PC-9 (cell line): Measurements from ENCODE around the gene EDN2. TPM values are rescaled to one million over a fixed set of nuclear protein-coding genes. Genes with fewer than 3 reads are reported as not detected.

Source experiments
- BruUV-seq: library from RNA; stranded (reverse); fragments of 400-500 nt; replicated peaks from 2 replicates; lab custom pipeline; 2021; lab: Mats Ljungman, UMichigan
- CTCF ChIA-PET: fragments of 300-600 bp; sonication (Branson Sonifier 250); formaldehyde crosslinking; loops from one replicate; lab custom pipeline; 2022; ENCODE audit warnings: antibody characterized with exemption; lab: Charles Lee
- POLR2A ChIA-PET: fragments of 300-600 bp; sonication (Branson Sonifier 250); formaldehyde crosslinking; loops from one replicate; lab custom pipeline; 2022; ENCODE audit warnings: antibody characterized with exemption; ENCODE audit not compliant: unreplicated experiment; lab: Charles Lee
- DNase-seq, 2 experiments: peaks; one replicate each; pipeline versions ENCODE4 v3.0.0 to v3.0.0-alpha.2; 2015 to 2022; ENCODE audit warnings: mixed read lengths in 1 of 2
- H2AFZ ChIP-seq: fragments of 200-600 bp; sonication (generic); 2 replicates; pipeline ENCODE4 v1.8.1; 2017; ENCODE audit warnings: antibody characterized with exemption
- H3F3A ChIP-seq: fragments of 200-600 bp; sonication (generic); 2 replicates; pipeline ENCODE4 v1.8.1; 2017; ENCODE audit warnings: antibody characterized with exemption, mild to moderate bottlenecking, low read depth; ENCODE audit not compliant: insufficient read depth
- H3K27ac ChIP-seq: fragments of 200-600 bp; sonication (generic); 2 replicates; pipeline ENCODE4 v1.6.1; 2016; ENCODE audit warnings: mixed run types
- H3K27me3 ChIP-seq: fragments of 200-600 bp; sonication (generic); 2 replicates; pipeline ENCODE4 v1.6.1; 2016; ENCODE audit warnings: low read depth, mixed run types; ENCODE audit not compliant: insufficient read depth
- H3K36me3 ChIP-seq: fragments of 200-600 bp; sonication (generic); 2 replicates; pipeline ENCODE4 v1.6.1; 2016; ENCODE audit warnings: low read depth, mixed run types
- H3K4me1 ChIP-seq: fragments of 200-600 bp; sonication (generic); replicated peaks from 2 replicates; pipeline ENCODE4 v1.6.1; 2016; ENCODE audit warnings: mixed run types; ENCODE audit not compliant: insufficient read depth
- H3K4me2 ChIP-seq: fragments of 200-600 bp; sonication (generic); 2 replicates; pipeline ENCODE4 v1.6.1; 2017; ENCODE audit warnings: mixed run types
- H3K4me3 ChIP-seq: fragments of 200-600 bp; sonication (generic); 2 replicates; pipeline ENCODE4 v1.6.1; 2016; ENCODE audit warnings: mixed run types
- H3K79me2 ChIP-seq: fragments of 200-600 bp; sonication (generic); 2 replicates; pipeline ENCODE4 v1.6.1; 2017; ENCODE audit warnings: low read depth, mixed run types
- H3K9me2 ChIP-seq: fragments of 200-600 bp; sonication (generic); 2 replicates; pipeline ENCODE4 v1.8.1; 2017; ENCODE audit warnings: mild to moderate bottlenecking; ENCODE audit not compliant: insufficient read depth
- H3K9me3 ChIP-seq: fragments of 200-600 bp; sonication (generic); 2 replicates; pipeline ENCODE4 v1.8.1; 2016; ENCODE audit warnings: low read depth; ENCODE audit not compliant: insufficient read depth
- H4K20me1 ChIP-seq: fragments of 200-600 bp; sonication (generic); 2 replicates; pipeline ENCODE4 v1.8.1; 2017; ENCODE audit not compliant: insufficient read depth
- CTCF ChIP-seq: fragments of 200-600 bp; sonication (generic); conservative IDR thresholded peaks from 2 replicates; pipeline ENCODE4 v1.6.1; 2017; ENCODE audit warnings: mixed run types, antibody characterized with exemption, mild to moderate bottlenecking, moderate library complexity
- EZH2 ChIP-seq: fragments of 200-600 bp; sonication (generic); IDR thresholded peaks from 2 replicates; pipeline ENCODE4 v1.8.0; 2017; ENCODE audit warnings: antibody characterized with exemption, low read depth
- intact Hi-C: fragments of 100-400 bp; cut with micrococcal nuclease; formaldehyde crosslinking; loops from one replicate; pipeline ENCODE4 v1.10.0; 2022; ENCODE audit not compliant: unreplicated experiment
- total RNA-seq: library from RNA; stranded (reverse); gene quantifications from 2 replicates; pipeline ENCODE4 v1.2.3, GENCODE V29; 2021

The EDN2 gene
- total RNA-seq, 1 experiment from 2014 or later, result 0.48 TPM

DNA sequence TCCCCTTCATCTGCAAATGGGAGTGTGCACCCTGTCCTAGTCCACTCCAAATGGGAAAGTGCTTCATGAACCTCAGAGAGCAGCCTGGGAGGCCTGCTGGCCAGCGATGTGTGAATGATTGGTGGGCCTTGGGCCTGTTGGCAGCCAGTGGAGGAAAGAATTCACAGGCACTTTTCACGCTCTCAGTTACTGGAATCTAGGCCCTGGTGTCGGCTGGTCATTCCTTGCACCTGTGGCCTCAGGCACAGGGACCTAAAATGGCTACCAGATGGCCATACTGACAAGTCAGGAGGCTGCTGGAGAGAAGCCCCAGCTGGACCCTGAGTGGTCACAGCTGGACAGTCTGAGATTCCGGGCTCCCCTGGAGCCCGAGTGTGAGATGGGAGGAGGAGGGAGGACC lies 18.4 kb upstream of the EDN2 start:
- no peaks in the 10 kb centered on the region for H3K79me2 ChIP-seq
- H3K4me2 ChIP-seq, result no peak overlapping the region
- no peak for TF ChIP-seq CTCF
- intact Hi-C loops, result no loop called here
- ChIA-PET POLR2A (no interaction called here), CTCF (no interaction called here)
- no peaks in the 10 kb centered on the region for H3K27me3 ChIP-seq
- peaks cover 62% of the 10 kb centered on the region for H3F3A ChIP-seq
- no TSS peak for BruUV-seq
- H2AFZ ChIP-seq, result no peak overlapping the region
- peaks cover 77% of the 10 kb centered on the region for H3K4me1 ChIP-seq
- H3K9me2 ChIP-seq, result no peaks in the 10 kb centered on the region
- H4K20me1 ChIP-seq, result no peaks in the 10 kb centered on the region
- no peaks in the 10 kb centered on the region for H3K9me3 ChIP-seq
- peak overlapping the region; percentile 78 for H3K27ac ChIP-seq
- no peak for DNase-seq
- H3K4me3 ChIP-seq, result no peak overlapping the region
- H3K36me3 ChIP-seq, result no peaks in the 10 kb centered on the region

- ChIA-PET POLR2A (interaction anchor here (0.6 to 0.7 kb wide), 2 partner anchors 13 to 21 kb away, joined by 4 to 7 read pairs; no protein-coding TSS in a partner anchor), CTCF (no interaction called here)
- peak overlapping the region; percentile 80; the same call in 1 of the 2 replicates for H3K27ac ChIP-seq
- H2AFZ ChIP-seq, result no peak overlapping the region
- no TSS peak for BruUV-seq
- H3K4me3 ChIP-seq, result no peak overlapping the region
- H3K36me3 ChIP-seq, result no peaks in the 10 kb centered on the region
- no peaks in the 10 kb centered on the region for H3K9me2 ChIP-seq
- TF ChIP-seq EZH2 (no peak), CTCF (no peak)
- H3K27me3 ChIP-seq, result no peaks in the 10 kb centered on the region
- H3K4me1 ChIP-seq, result peaks cover 88% of the 10 kb centered on the region
- H3K9me3 ChIP-seq, result no peaks in the 10 kb centered on the region
- DNase-seq, result no peak
- no peaks in the 10 kb centered on the region for H3K79me2 ChIP-seq
- H3F3A ChIP-seq, result peaks cover 65% of the 10 kb centered on the region
- intact Hi-C loops, result loop anchor here (2.0 kb wide), 1 partner anchor 69 kb away; no protein-coding TSS in a partner anchor
- no peak overlapping the region for H3K4me2 ChIP-seq
- H4K20me1 ChIP-seq, result no peaks in the 10 kb centered on the region
These were observed 17.1 kb upstream of the EDN2 start for GRCh38 chr1:41501581-41501980.

- no peak for TF ChIP-seq CTCF
- no peak for TF ChIP-seq EZH2
- peak overlapping the region; percentile 80 for H3K27ac ChIP-seq
These were observed 16.5 kb upstream of the EDN2 start for GRCh38 chr1:41500781-41501518.

More at GRCh38 chr1:41500781-41501518, 16.5 kb upstream of the EDN2 start:
- intact Hi-C loops, result loop anchor here (1.0 to 2.0 kb wide), 3 partner anchors 14 to 164 kb away; no protein-coding TSS in a partner anchor
- ChIA-PET POLR2A (no interaction called here), CTCF (interaction anchor here (0.6 to 0.8 kb wide), 2 partner anchors 113 to 139 kb away, joined by 3 to 5 read pairs; no protein-coding TSS in a partner anchor)
- peak in 1 of 2 experiments; percentile 82 for DNase-seq
- Histone ChIP-seq H2AFZ (no peak overlapping the region), H3K4me1 (peaks cover 90% of the 10 kb centered on the region), H3K4me3 (no peak overlapping the region), H3K79me2 (no peaks in the 10 kb centered on the region), H3K9me3 (no peaks in the 10 kb centered on the region), H3K27me3 (no peaks in the 10 kb centered on the region), H3K36me3 (no peaks in the 10 kb centered on the region), H3K9me2 (no peaks in the 10 kb centered on the region), H4K20me1 (no peaks in the 10 kb centered on the region), H3K4me2 (peak overlapping the region; percentile 79), H3F3A (peaks cover 60% of the 10 kb centered on the region)
- BruUV-seq, result no TSS peak
